ENCODE results near the gene MTRR.

MTRR gene

GRCh38 chr5:7868773-7869473 is at the start of gene MTRR, which contains the start of gene FASTKD3:
Gene MTRR (plus strand): TSS chr5:7869148. CDS start chr5:7870795, 1,647 bp downstream.
Gene FASTKD3 (minus strand): TSS chr5:7869031. CDS start chr5:7868083, 948 bp downstream.
- peak; percentile 96 for DNase-seq (ENCODE audit: low spot score)

- DNase-seq (ENCODE audit: low spot score), result no peak
These were observed 46.5 kb upstream of the MTRR start for GRCh38 chr5:7822449-7822848.

- DNase-seq (ENCODE audit: low spot score), result no peak
These were observed 45.4 kb upstream of the MTRR start for GRCh38 chr5:7823594-7823993.

- DNase-seq (ENCODE audit: low spot score), result no peak
These were observed 44.0 kb upstream of the MTRR start for GRCh38 chr5:7824995-7825394.

- no peak for DNase-seq (ENCODE audit: low spot score)
These were observed 43.3 kb upstream of the MTRR start for GRCh38 chr5:7825630-7826029.

- peak; percentile 13 for DNase-seq (ENCODE audit: low spot score)
These were observed 41.3 kb upstream of the MTRR start for GRCh38 chr5:7827610-7828009.

GRCh38 chr5:7828269-7828668 is 40.7 kb upstream of the MTRR start:
- DNase-seq (ENCODE audit: low spot score), result no peak

- DNase-seq (ENCODE audit: low spot score), result no peak
These were observed 34.0 kb upstream of the MTRR start for GRCh38 chr5:7834982-7835381.

- no peak for DNase-seq (ENCODE audit: low spot score)
These were observed 31.5 kb upstream of the MTRR start for GRCh38 chr5:7837403-7837802.

- DNase-seq (ENCODE audit: low spot score), result no peak
These were observed 26.4 kb upstream of the MTRR start for GRCh38 chr5:7842531-7842930.

GRCh38 chr5:7844901-7845300 is 24.0 kb upstream of the MTRR start:
- DNase-seq (ENCODE audit: low spot score), result no peak

GRCh38 chr5:7845557-7845956 is 23.4 kb upstream of the MTRR start:
- DNase-seq (ENCODE audit: low spot score), result no peak

- DNase-seq (ENCODE audit: low spot score), result no peak
These were observed 22.6 kb upstream of the MTRR start for GRCh38 chr5:7846327-7846726.

GRCh38 chr5:7848296-7848695 is 20.7 kb upstream of the MTRR start:
- no peak for DNase-seq (ENCODE audit: low spot score)

- DNase-seq (ENCODE audit: low spot score), result peak; percentile 21
These were observed 19.1 kb upstream of the MTRR start for GRCh38 chr5:7849681-7850394.

- peak; percentile 19 for DNase-seq (ENCODE audit: low spot score)
These were observed 18.3 kb upstream of the MTRR start, which contains the start of gene CFAP90 for GRCh38 chr5:7850395-7851239. Gene CFAP90 (minus strand): TSS chr5:7851133. CDS start chr5:7851021, 112 bp downstream.

- DNase-seq (ENCODE audit: low spot score), result no peak
These were observed 17.7 kb upstream of the MTRR start for GRCh38 chr5:7851240-7851592.

GRCh38 chr5:7851617-7852289 is 17.2 kb upstream of the MTRR start:
- DNase-seq (ENCODE audit: low spot score), result no peak

GRCh38 chr5:7852542-7852941 is 16.4 kb upstream of the MTRR start:
- DNase-seq (ENCODE audit: low spot score), result no peak

- DNase-seq (ENCODE audit: low spot score), result no peak
These were observed 16.0 kb upstream of the MTRR start for GRCh38 chr5:7852988-7853387.

- no peak for DNase-seq (ENCODE audit: low spot score)
These were observed 13.3 kb upstream of the MTRR start for GRCh38 chr5:7855611-7856010.

GRCh38 chr5:7856855-7857254 is 12.1 kb upstream of the MTRR start:
- DNase-seq (ENCODE audit: low spot score), result peak; percentile 55
